ENCODE data around the gene AMPH.

The AMPH gene

GRCh38 chr7:38630720-38631673 lies at the start of gene AMPH:
TSS of gene AMPH (minus strand) at chr7:38631373. CDS start at chr7:38631351, 22 bp downstream.
- DNase-seq = peak; percentile 50

- no peak for DNase-seq
These were observed 48.2 kb upstream of the AMPH start for GRCh38 chr7:38679419-38679818.

GRCh38 chr7:38678698-38679054 lies 47.5 kb upstream of the AMPH start:
- no peak for DNase-seq

GRCh38 chr7:38677981-38678697 lies 47.0 kb upstream of the AMPH start:
- no peak for DNase-seq

- DNase-seq = no peak
These were observed 44.4 kb upstream of the AMPH start for GRCh38 chr7:38675494-38676106.

- DNase-seq = no peak
These were observed 43.3 kb upstream of the AMPH start for GRCh38 chr7:38674513-38674912.

- DNase-seq = no peak
These were observed 42.6 kb upstream of the AMPH start for GRCh38 chr7:38673795-38674194.

GRCh38 chr7:38671911-38672905 lies 41.0 kb upstream of the AMPH start:
- no peak for DNase-seq

- DNase-seq = no peak
These were observed 38.9 kb upstream of the AMPH start for GRCh38 chr7:38669965-38670520.

- no peak for DNase-seq
These were observed 33.8 kb upstream of the AMPH start for GRCh38 chr7:38664972-38665371.

GRCh38 chr7:38660427-38661099 lies 29.4 kb upstream of the AMPH start:
- peak; percentile 10 for DNase-seq

- no peak for DNase-seq
These were observed 28.8 kb upstream of the AMPH start for GRCh38 chr7:38659931-38660330.

- no peak for DNase-seq
These were observed 27.7 kb upstream of the AMPH start for GRCh38 chr7:38658921-38659320.

- DNase-seq = no peak
These were observed 25.8 kb upstream of the AMPH start for GRCh38 chr7:38656968-38657367.

GRCh38 chr7:38655833-38656774 lies 24.9 kb upstream of the AMPH start:
- no peak for DNase-seq

- DNase-seq = no peak
These were observed 6.8 kb upstream of the AMPH start for GRCh38 chr7:38637957-38638356.

- DNase-seq = no peak
These were observed 1.2 kb upstream of the AMPH start for GRCh38 chr7:38632411-38632810.

- no peak for DNase-seq
These were observed 1.3 kb downstream of the AMPH start for GRCh38 chr7:38629651-38630510.
